Liver (tissue), 3 donors: Measurements from ENCODE around the gene PNMA8A.

Source experiments
- GABPA ChIP-seq, 2 donors: IDR thresholded peaks in 1 of 2; conservative IDR thresholded peaks in 1 of 2; 2 replicates each; pipeline ENCODE4 v1.6.1; 2016; ENCODE audit warnings: antibody characterized with exemption in 2 of 2, mild to moderate bottlenecking in 1 of 2, moderate library complexity in 1 of 2
- JUND ChIP-seq, 2 donors: IDR thresholded peaks; 2 replicates each; pipeline ENCODE4 v1.6.1; 2016; ENCODE audit warnings: antibody characterized with exemption in 2 of 2
- RAD21 ChIP-seq, 2 donors: IDR thresholded peaks; 2 replicates each; pipeline ENCODE4 v1.6.1; 2016; ENCODE audit warnings: antibody characterized with exemption in 2 of 2, mild to moderate bottlenecking in 2 of 2
- REST ChIP-seq: IDR thresholded peaks from 2 replicates; pipeline ENCODE4 v1.6.1; 2016; ENCODE audit warnings: antibody characterized with exemption, mild to moderate bottlenecking
- TAF1 ChIP-seq: conservative IDR thresholded peaks from 2 replicates; pipeline ENCODE4 v1.6.1; 2016; ENCODE audit warnings: antibody characterized with exemption, mild to moderate bottlenecking
- TF ChIP-seq, protein P1 (sequence below): fragments of 150-350 bp; IDR thresholded peaks from 2 replicates; pipeline ENCODE4 v1.5.1; 2017; ENCODE audit warnings: improper control_type of control experiment, low read depth, low read length; ENCODE audit not compliant: missing input control
- TF ChIP-seq, protein P2 (sequence below): IDR thresholded peaks from 2 replicates; pipeline ENCODE4 v1.6.1; 2016; ENCODE audit warnings: antibody characterized with exemption
- donor health status: healthy.
- donor health status: healthy.

- TF ChIP-seq, protein P1, sequence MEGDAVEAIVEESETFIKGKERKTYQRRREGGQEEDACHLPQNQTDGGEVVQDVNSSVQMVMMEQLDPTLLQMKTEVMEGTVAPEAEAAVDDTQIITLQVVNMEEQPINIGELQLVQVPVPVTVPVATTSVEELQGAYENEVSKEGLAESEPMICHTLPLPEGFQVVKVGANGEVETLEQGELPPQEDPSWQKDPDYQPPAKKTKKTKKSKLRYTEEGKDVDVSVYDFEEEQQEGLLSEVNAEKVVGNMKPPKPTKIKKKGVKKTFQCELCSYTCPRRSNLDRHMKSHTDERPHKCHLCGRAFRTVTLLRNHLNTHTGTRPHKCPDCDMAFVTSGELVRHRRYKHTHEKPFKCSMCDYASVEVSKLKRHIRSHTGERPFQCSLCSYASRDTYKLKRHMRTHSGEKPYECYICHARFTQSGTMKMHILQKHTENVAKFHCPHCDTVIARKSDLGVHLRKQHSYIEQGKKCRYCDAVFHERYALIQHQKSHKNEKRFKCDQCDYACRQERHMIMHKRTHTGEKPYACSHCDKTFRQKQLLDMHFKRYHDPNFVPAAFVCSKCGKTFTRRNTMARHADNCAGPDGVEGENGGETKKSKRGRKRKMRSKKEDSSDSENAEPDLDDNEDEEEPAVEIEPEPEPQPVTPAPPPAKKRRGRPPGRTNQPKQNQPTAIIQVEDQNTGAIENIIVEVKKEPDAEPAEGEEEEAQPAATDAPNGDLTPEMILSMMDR: no peak
- TF ChIP-seq GABPA (IDR thresholded peaks at IDR 0.05 in 1 of 2, conservative IDR thresholded peaks at IDR 0.05 in 1 of 2): no peak
- no peak for TF ChIP-seq REST
- TF ChIP-seq, protein P2, sequence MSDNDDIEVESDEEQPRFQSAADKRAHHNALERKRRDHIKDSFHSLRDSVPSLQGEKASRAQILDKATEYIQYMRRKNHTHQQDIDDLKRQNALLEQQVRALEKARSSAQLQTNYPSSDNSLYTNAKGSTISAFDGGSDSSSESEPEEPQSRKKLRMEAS: no peak
- TF ChIP-seq RAD21 (IDR thresholded peaks at IDR 0.05): no peak
- no peak for TF ChIP-seq JUND (IDR thresholded peaks at IDR 0.05)
- TF ChIP-seq TAF1: no peak
These were observed 1.7 kb downstream of the PNMA8A start for GRCh38 chr19:46469541-46470185.
